B cell (primary cell): ENCODE measurements around the gene SERINC5. TPM values are rescaled to one million over a fixed set of nuclear protein-coding genes. Genes with fewer than 3 reads are reported as not detected.

Experiments used
- ATAC-seq: fragments of 200-7000 bp; cut with Tn5 transposase; one replicate; pipeline ENCODE4 v1.10.0; 2021; ENCODE audit warnings: low read depth, mild to moderate bottlenecking, moderate number of reproducible peaks, moderate library complexity
- CTCF ChIA-PET: fragments of 350-600 bp; sonication (Branson Sonifier 250); formaldehyde crosslinking; loops from one replicate; lab custom pipeline; 2021; ENCODE audit warnings: antibody characterized with exemption, inconsistent platforms; lab: Charles Lee
- POLR2A ChIA-PET: fragments of 350-600 bp; sonication (Branson Sonifier 250); formaldehyde crosslinking; loops from one replicate; lab custom pipeline; 2021; ENCODE audit warnings: antibody characterized with exemption; lab: Charles Lee
- DNase-seq: peaks from one replicate; pipeline ENCODE4 v3.0.0; 2013
- H2AFZ ChIP-seq: 2 replicates; pipeline ENCODE4 v1.6.1; 2012; ENCODE audit warnings: mild to moderate bottlenecking, low read depth, low read length; ENCODE audit not compliant: insufficient read depth, poor library complexity, severe bottlenecking
- H3K27ac ChIP-seq, 2 donors: 1 replicate in 1 of 2; 2 replicates in 1 of 2; pipeline ENCODE4 v1.5.1; 2012 to 2013; ENCODE audit warnings: low read length in 2 of 2, mild to moderate bottlenecking in 2 of 2, moderate library complexity in 1 of 2
- H3K27me3 ChIP-seq, 4 experiments: fragments of 200-600 bp in 1 of 4; sonication (generic) in 1 of 4; replicated peaks in 1 of 4; 1 replicate in 2 of 4; 2 replicates in 2 of 4; pipeline versions ENCODE4 v1.6.1 to v1.7.0; 2013 to 2016; ENCODE audit warnings: low read length in 3 of 4, mild to moderate bottlenecking in 2 of 4, mixed read lengths in 1 of 4, moderate library complexity in 1 of 4; ENCODE audit not compliant: insufficient read depth in 4 of 4, control insufficient read depth in 3 of 4; ENCODE audit errors: control extremely low read depth in 1 of 4
- H3K36me3 ChIP-seq, 2 experiments: replicated peaks in 1 of 2; 1 replicate in 1 of 2; 2 replicates in 1 of 2; pipeline versions ENCODE4 v1.6.1 to v1.7.1; 2013; ENCODE audit warnings: low read length in 1 of 2; ENCODE audit not compliant: insufficient read depth in 2 of 2, control insufficient read depth in 1 of 2; ENCODE audit errors: control extremely low read depth in 1 of 2, extremely low read depth in 1 of 2
- H3K4me1 ChIP-seq, 2 donors: fragments of 200-600 bp in 1 of 2; sonication (generic) in 1 of 2; 1 replicate in 1 of 2; 2 replicates in 1 of 2; pipeline versions ENCODE4 v1.5.1 to v1.6.1; 2013 to 2017; ENCODE audit warnings: low read length in 2 of 2; ENCODE audit not compliant: control insufficient read depth in 2 of 2, insufficient read depth in 2 of 2
- H3K4me2 ChIP-seq: replicated peaks from 2 replicates; pipeline ENCODE3; 2012; ENCODE audit warnings: mild to moderate bottlenecking, low read depth, low read length; ENCODE audit not compliant: poor library complexity, severe bottlenecking
- H3K4me3 ChIP-seq, 5 experiments: fragments of 200-600 bp in 1 of 5; sonication (generic) in 1 of 5; 1 replicate in 3 of 5; 2 replicates in 2 of 5; pipeline versions ENCODE4 v1.5.1 to v1.7.0; 2011 to 2016; ENCODE audit warnings: low read length in 4 of 5, mild to moderate bottlenecking in 4 of 5, low read depth in 2 of 5, control low read depth in 1 of 5, moderate library complexity in 1 of 5; ENCODE audit not compliant: insufficient read depth in 1 of 5; ENCODE audit errors: control extremely low read depth in 1 of 5, extremely low read depth in 1 of 5
- H3K79me2 ChIP-seq: fragments of 200-600 bp; sonication (generic); one replicate; pipeline ENCODE4 v1.6.0; 2016; ENCODE audit warnings: low read length; ENCODE audit not compliant: control insufficient read depth, insufficient read depth
- H3K9ac ChIP-seq: fragments of 200-600 bp; sonication (generic); 2 replicates; pipeline ENCODE4 v1.6.1; 2017; ENCODE audit warnings: mild to moderate bottlenecking, low read length, moderate library complexity
- H3K9me3 ChIP-seq, 3 donors: one replicate each; pipeline versions ENCODE4 v1.6.1 to v1.7.1; 2013; ENCODE audit warnings: low read length in 2 of 3; ENCODE audit not compliant: control insufficient read depth in 2 of 3, insufficient read depth in 1 of 3; ENCODE audit errors: control extremely low read depth in 1 of 3
- H4K20me1 ChIP-seq: 2 replicates; pipeline ENCODE4 v1.6.0; 2012; ENCODE audit warnings: mild to moderate bottlenecking, low read length; ENCODE audit not compliant: insufficient read depth, control insufficient read depth, poor library complexity, severe bottlenecking
- H3K27ac Mint-ChIP-seq: one replicate; pipeline ENCODE4 v1.8.0; 2021; ENCODE audit warnings: mixed read lengths
- H3K27me3 Mint-ChIP-seq: one replicate; pipeline ENCODE4 v1.8.0; 2021; ENCODE audit warnings: mixed read lengths
- H3K4me1 Mint-ChIP-seq: one replicate; pipeline ENCODE4 v1.8.0; 2021; ENCODE audit warnings: mixed read lengths
- H3K4me3 Mint-ChIP-seq: one replicate; pipeline ENCODE4 v1.8.0; 2021; ENCODE audit warnings: mixed read lengths
- H3K9me3 Mint-ChIP-seq: one replicate; pipeline ENCODE4 v1.8.0; 2022; ENCODE audit warnings: mixed read lengths; ENCODE audit not compliant: insufficient read depth
- EZH2 ChIP-seq: IDR thresholded peaks from 2 replicates; pipeline ENCODE4 v1.6.1; 2012; ENCODE audit warnings: borderline replicate concordance, low read depth, mild to moderate bottlenecking, moderate library complexity, low read length; ENCODE audit not compliant: insufficient read depth, poor library complexity, severe bottlenecking
- WGBS: methylation state at CpG from one replicate; pipeline ENCODE4 v1.1.5; 2013; ENCODE audit warnings: missing lambda C conversion rate; ENCODE audit not compliant: insufficient coverage; 5-methylcytosine and 5-hydroxymethylcytosine counted together
- intact Hi-C: fragments of 100-400 bp; cut with micrococcal nuclease; formaldehyde crosslinking; loops from one replicate; pipeline ENCODE4 v1.10.0; 2022
- polyA plus RNA-seq: library from polyadenylated mRNA; depleted of rRNA; stranded (reverse); fragments of >200 nt; gene quantifications from 2 replicates; pipeline ENCODE4 v1.2.3, GENCODE V29; 2012
- total RNA-seq, 2 donors: library from RNA; stranded (reverse); fragments of 120-200 nt in 1 of 2; gene quantifications; 1 replicate in 1 of 2; 2 replicates in 1 of 2; pipeline versions ENCODE4 v1.2.3 to v1.2.4, GENCODE V29; 2013 to 2022
- TF ChIP-seq, protein P1 (sequence below): fragments of 200-600 bp; IDR thresholded peaks from one replicate; pipeline ENCODE4 v1.8.0; 2022; ENCODE audit warnings: antibody characterized with exemption, mild to moderate bottlenecking

The SERINC5 gene
- total and polyA plus RNA-seq, 2 donors (not counting 1 experiment from before 2014, with no cell fraction given) = 2.4 to 9.5 TPM

DNA sequence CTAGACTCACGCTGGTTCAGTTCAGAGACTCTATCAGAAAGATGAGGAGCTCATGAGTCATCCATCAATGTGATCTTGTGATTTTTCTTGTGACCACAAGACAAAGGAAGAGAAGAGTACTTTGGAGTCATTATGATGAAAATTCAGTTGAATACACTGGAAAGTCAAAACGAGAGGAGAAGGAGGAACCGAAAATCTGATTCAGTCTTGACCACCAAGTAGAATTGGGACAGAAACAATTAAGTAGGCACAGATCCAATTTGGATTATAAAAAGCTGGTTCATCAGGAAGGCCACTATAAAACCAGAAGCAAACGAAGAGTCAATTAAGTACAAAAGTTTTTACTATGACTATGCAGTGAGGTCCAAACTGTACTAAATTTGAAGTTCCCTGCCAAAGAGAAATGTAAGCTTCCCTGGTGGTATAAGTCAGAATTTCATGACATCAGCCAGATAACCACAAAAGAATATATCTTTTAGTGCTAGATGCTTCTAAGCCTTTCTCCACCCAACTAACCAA is 129.8 kb downstream of the SERINC5 start:
- Mint-ChIP-seq H3K27me3 (no peaks in the 10 kb centered on the region), H3K27ac (no peak overlapping the region), H3K4me1 (peaks cover 19% of the 10 kb centered on the region), H3K4me3 (peak overlapping the region; percentile 8), H3K9me3 (no peaks in the 10 kb centered on the region)
- H3K27ac ChIP-seq = no peak overlapping the region
- no CpG with 5 or more reads among the region's 4 CpGs for WGBS
- CTCF ChIA-PET = interaction anchor here (0.6 to 1.6 kb wide), 3 partner anchors 8 to 41 kb away, joined by 4 to 10 read pairs (median 5); no protein-coding TSS in a partner anchor
- TF ChIP-seq EZH2 = no peak
- TF ChIP-seq, protein P1, sequence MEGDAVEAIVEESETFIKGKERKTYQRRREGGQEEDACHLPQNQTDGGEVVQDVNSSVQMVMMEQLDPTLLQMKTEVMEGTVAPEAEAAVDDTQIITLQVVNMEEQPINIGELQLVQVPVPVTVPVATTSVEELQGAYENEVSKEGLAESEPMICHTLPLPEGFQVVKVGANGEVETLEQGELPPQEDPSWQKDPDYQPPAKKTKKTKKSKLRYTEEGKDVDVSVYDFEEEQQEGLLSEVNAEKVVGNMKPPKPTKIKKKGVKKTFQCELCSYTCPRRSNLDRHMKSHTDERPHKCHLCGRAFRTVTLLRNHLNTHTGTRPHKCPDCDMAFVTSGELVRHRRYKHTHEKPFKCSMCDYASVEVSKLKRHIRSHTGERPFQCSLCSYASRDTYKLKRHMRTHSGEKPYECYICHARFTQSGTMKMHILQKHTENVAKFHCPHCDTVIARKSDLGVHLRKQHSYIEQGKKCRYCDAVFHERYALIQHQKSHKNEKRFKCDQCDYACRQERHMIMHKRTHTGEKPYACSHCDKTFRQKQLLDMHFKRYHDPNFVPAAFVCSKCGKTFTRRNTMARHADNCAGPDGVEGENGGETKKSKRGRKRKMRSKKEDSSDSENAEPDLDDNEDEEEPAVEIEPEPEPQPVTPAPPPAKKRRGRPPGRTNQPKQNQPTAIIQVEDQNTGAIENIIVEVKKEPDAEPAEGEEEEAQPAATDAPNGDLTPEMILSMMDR = no peak
- no peaks in the 10 kb centered on the region for H4K20me1 ChIP-seq
- no peak overlapping the region for H3K9ac ChIP-seq
- H2AFZ ChIP-seq = no peak overlapping the region
- no peaks in the 10 kb centered on the region for H3K79me2 ChIP-seq
- peak; percentile 47 for ATAC-seq
- H3K9me3 ChIP-seq = no peaks in the 10 kb centered on the region
- no peak for DNase-seq
- intact Hi-C loops = no loop called here
- peak overlapping the region in 1 of 5 experiments; percentile 4 for H3K4me3 ChIP-seq
- no peaks in the 10 kb centered on the region for H3K27me3 ChIP-seq
- peaks cover 18 to 22% of the 10 kb centered on the region in 2 donors for H3K4me1 ChIP-seq
- POLR2A ChIA-PET = no interaction called here
- H3K4me2 ChIP-seq = peak overlapping the region; percentile 40
- H3K36me3 ChIP-seq = no peaks in the 10 kb centered on the region
